Activated naive CD4-positive, alpha-beta T cell treated with anti-CD3 and anti-CD28 coated beads, Interleukin-2, amount 50 U/mL, for 24 hours (primary cell): ENCODE data around the gene ITCH.
"Not testable (repeated sequence)": the region's sequence is repeated elsewhere in the genome, so short reads cannot be mapped to it uniquely, and the experiment has no call there.

ENCODE experiments used
- H3K27ac Mint-ChIP-seq: one replicate; pipeline ENCODE4 v1.8.0; 2021; ENCODE audit warnings: mild to moderate bottlenecking, mixed read lengths
- H3K27me3 Mint-ChIP-seq: one replicate; pipeline ENCODE4 v1.8.0; 2021; ENCODE audit warnings: mixed read lengths
- H3K36me3 Mint-ChIP-seq: one replicate; pipeline ENCODE4 v1.8.0; 2021; ENCODE audit warnings: mixed read lengths
- H3K4me1 Mint-ChIP-seq: one replicate; pipeline ENCODE4 v1.8.0; 2021; ENCODE audit warnings: mixed read lengths
- H3K4me3 Mint-ChIP-seq: one replicate; pipeline ENCODE4 v1.8.0; 2021; ENCODE audit warnings: mild to moderate bottlenecking, mixed read lengths
- H3K9me3 Mint-ChIP-seq: one replicate; pipeline ENCODE4 v1.8.0; 2021; ENCODE audit warnings: mixed read lengths

Gene ITCH

GRCh38 chr20:34412453-34412852, 49.4 kb downstream of the ITCH start:
- Mint-ChIP-seq H3K27ac (no peak overlapping the region), H3K4me1 (peaks cover 39% of the 10 kb centered on the region), H3K27me3 (no peaks in the 10 kb centered on the region), H3K9me3 (no peaks in the 10 kb centered on the region), H3K36me3 (peaks cover 20% of the 10 kb centered on the region), H3K4me3 (no peak overlapping the region)

GRCh38 chr20:34414525-34414924, 51.5 kb downstream of the ITCH start:
- H3K4me3 Mint-ChIP-seq, H3K9me3 Mint-ChIP-seq, H3K27ac Mint-ChIP-seq, H3K27me3 Mint-ChIP-seq: not testable (repeated sequence)
- H3K4me1 Mint-ChIP-seq, result peaks cover 27% of the 10 kb centered on the region
- H3K36me3 Mint-ChIP-seq, result peaks cover 10% of the 10 kb centered on the region

GRCh38 chr20:34415079-34415478, 52.0 kb downstream of the ITCH start:
- H3K4me1 Mint-ChIP-seq, result peaks cover 29% of the 10 kb centered on the region
- no peaks in the 10 kb centered on the region for H3K27me3 Mint-ChIP-seq
- H3K9me3 Mint-ChIP-seq, result no peaks in the 10 kb centered on the region
- H3K36me3 Mint-ChIP-seq, result peaks cover 11% of the 10 kb centered on the region
- no peak overlapping the region for H3K4me3 Mint-ChIP-seq
- H3K27ac Mint-ChIP-seq, result peak overlapping the region; percentile 69

GRCh38 chr20:34420146-34420545, 57.1 kb downstream of the ITCH start:
- H3K27ac Mint-ChIP-seq, result peak overlapping the region; percentile 76
- H3K4me1 Mint-ChIP-seq, result peaks cover 17% of the 10 kb centered on the region
- peaks cover 19% of the 10 kb centered on the region for H3K36me3 Mint-ChIP-seq
- no peaks in the 10 kb centered on the region for H3K27me3 Mint-ChIP-seq
- H3K4me3 Mint-ChIP-seq, result no peak overlapping the region
- no peaks in the 10 kb centered on the region for H3K9me3 Mint-ChIP-seq

GRCh38 chr20:34420975-34421374, 57.9 kb downstream of the ITCH start:
- no peaks in the 10 kb centered on the region for H3K27me3 Mint-ChIP-seq
- peaks cover 21% of the 10 kb centered on the region for H3K36me3 Mint-ChIP-seq
- no peak overlapping the region for H3K27ac Mint-ChIP-seq
- H3K4me1 Mint-ChIP-seq, result peaks cover 18% of the 10 kb centered on the region
- no peaks in the 10 kb centered on the region for H3K9me3 Mint-ChIP-seq
- no peak overlapping the region for H3K4me3 Mint-ChIP-seq

- Mint-ChIP-seq H3K9me3 (no peaks in the 10 kb centered on the region), H3K27me3 (no peaks in the 10 kb centered on the region), H3K36me3 (peaks cover 23% of the 10 kb centered on the region), H3K4me1 (peaks cover 12% of the 10 kb centered on the region), H3K27ac (no peak overlapping the region), H3K4me3 (no peak overlapping the region)
Observed at GRCh38 chr20:34421766-34422466, 58.8 kb downstream of the ITCH start.

DNA sequence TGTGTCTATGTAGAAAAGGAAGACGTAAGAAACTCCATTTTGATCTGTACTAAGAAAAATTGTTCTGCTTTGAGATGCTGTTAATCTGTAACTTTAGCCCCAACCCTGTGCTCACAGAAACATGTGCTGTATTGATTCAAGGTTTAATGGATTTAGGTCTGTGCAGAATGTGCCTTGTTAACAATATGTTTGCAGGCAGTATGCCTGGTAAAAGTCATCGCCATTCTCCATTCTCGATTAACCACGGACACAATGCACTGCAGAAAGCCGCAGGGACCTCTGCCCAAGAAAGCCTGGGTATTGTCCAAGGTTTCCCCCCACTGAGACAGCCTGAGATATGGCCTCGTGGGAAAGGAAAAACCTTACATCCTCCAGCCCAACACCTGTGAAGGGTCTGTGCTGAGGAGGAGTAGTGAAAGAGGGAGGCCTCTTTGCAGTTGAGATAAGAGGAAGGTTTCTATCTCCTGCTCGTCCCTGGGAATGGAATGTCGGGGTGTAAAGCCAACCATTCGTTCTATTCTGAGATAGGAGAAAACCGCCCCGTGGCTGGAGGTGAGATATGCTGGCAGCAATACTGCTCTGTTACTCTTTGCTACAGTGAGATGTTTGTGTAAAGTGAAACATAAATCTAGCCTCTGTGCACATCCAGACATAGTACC, 62.1 kb downstream of the ITCH start:
- not testable (repeated sequence) for H3K4me3 Mint-ChIP-seq, H3K9me3 Mint-ChIP-seq, H3K27me3 Mint-ChIP-seq, H3K27ac Mint-ChIP-seq
- H3K4me1 Mint-ChIP-seq, result peaks cover 10% of the 10 kb centered on the region
- H3K36me3 Mint-ChIP-seq, result peaks cover 21% of the 10 kb centered on the region

- H3K4me3 Mint-ChIP-seq, result no peak overlapping the region
- no peaks in the 10 kb centered on the region for H3K27me3 Mint-ChIP-seq
- H3K27ac Mint-ChIP-seq, result no peak overlapping the region
- H3K36me3 Mint-ChIP-seq, result peaks cover 16% of the 10 kb centered on the region
- no peaks in the 10 kb centered on the region for H3K9me3 Mint-ChIP-seq
- H3K4me1 Mint-ChIP-seq, result peaks cover 12% of the 10 kb centered on the region
Observed at GRCh38 chr20:34426026-34426425, 63.0 kb downstream of the ITCH start.

DNA sequence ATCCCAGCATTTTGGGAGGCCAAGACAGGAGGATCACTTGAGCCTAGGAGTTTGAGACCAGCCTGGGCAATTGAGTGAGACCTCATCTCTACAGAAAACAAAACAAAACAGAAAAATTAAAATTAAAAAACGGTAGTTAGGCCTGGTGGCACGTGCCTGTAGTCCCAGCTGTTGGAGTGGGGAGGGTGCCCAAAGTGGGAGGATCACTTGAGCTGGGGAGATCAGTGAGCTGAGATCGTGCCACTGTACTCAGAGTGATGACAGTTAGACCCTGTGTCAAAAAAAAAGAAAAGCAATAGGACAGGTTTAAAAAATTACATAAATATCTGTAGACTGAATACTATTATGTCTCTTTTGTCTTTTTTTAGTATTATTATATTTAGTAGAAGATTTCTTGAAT, 64.3 kb downstream of the ITCH start:
- Mint-ChIP-seq H3K4me1 (peaks cover 16% of the 10 kb centered on the region), H3K27me3 (no peaks in the 10 kb centered on the region), H3K9me3 (no peaks in the 10 kb centered on the region), H3K4me3 (no peak overlapping the region), H3K36me3 (peaks cover 15% of the 10 kb centered on the region), H3K27ac (no peak overlapping the region)

- Mint-ChIP-seq H3K4me3 (no peak overlapping the region), H3K4me1 (peaks cover 16% of the 10 kb centered on the region), H3K27me3 (no peaks in the 10 kb centered on the region), H3K27ac (no peak overlapping the region), H3K36me3 (peaks cover 15% of the 10 kb centered on the region), H3K9me3 (no peaks in the 10 kb centered on the region)
Observed at GRCh38 chr20:34427784-34428183, 64.7 kb downstream of the ITCH start.

DNA sequence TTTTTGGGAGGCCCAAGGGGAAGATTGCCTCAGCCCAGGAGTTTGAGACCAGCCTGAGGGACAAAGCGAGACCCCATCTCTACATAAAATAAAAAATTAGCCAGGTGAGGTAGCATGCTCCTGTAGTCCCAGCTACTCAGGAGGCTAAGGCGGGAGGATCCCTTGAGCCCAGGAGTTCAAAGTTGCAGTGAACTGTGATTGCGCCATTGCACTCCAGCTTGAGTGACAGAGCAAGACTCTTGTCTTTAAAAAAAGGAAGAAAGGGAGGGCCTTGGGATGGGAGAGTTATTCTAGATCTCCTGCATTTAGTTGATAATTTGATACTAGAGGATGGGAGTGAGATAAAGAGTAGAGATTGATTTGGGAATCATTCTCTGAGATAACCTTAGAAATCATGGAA, 68.1 kb downstream of the ITCH start:
- Mint-ChIP-seq H3K36me3 (peaks cover 6% of the 10 kb centered on the region), H3K4me1 (peaks cover 21% of the 10 kb centered on the region), H3K4me3 (no peak overlapping the region), H3K27ac (peak overlapping the region; percentile 73), H3K9me3 (no peaks in the 10 kb centered on the region), H3K27me3 (no peaks in the 10 kb centered on the region)

- H3K4me1 Mint-ChIP-seq, result peaks cover 29% of the 10 kb centered on the region
- not testable (repeated sequence) for H3K4me3 Mint-ChIP-seq, H3K9me3 Mint-ChIP-seq, H3K27me3 Mint-ChIP-seq, H3K36me3 Mint-ChIP-seq, H3K27ac Mint-ChIP-seq
Observed at GRCh38 chr20:34432663-34433062, 69.6 kb downstream of the ITCH start.

DNA sequence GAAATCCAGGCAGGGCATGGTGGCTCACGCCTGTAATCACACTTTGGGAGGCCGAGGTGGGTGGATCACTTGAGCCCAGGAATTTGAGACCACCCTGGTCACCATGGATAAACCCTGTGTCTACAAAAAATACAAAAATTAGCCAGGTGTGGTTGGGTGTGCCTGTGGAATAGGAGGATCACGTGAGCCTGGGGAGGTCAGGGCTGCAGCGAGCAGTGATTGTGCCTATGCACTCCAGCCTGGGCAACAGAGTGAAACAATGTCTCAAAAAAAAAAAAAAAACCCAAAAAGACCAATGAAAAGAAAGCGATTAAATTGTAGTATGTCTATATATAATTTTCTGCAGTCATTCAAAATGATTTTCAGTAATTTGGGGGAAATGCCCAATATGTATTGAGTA, 70.3 kb downstream of the ITCH start:
- Mint-ChIP-seq H3K36me3 (peaks cover 5% of the 10 kb centered on the region), H3K27ac (no peak overlapping the region), H3K4me3 (no peak overlapping the region), H3K27me3 (no peaks in the 10 kb centered on the region), H3K9me3 (no peaks in the 10 kb centered on the region), H3K4me1 (peaks cover 29% of the 10 kb centered on the region)

GRCh38 chr20:34435589-34435988, 72.5 kb downstream of the ITCH start:
- Mint-ChIP-seq H3K27ac (no peak overlapping the region), H3K9me3 (no peaks in the 10 kb centered on the region), H3K36me3 (peaks cover 6% of the 10 kb centered on the region), H3K4me1 (peaks cover 28% of the 10 kb centered on the region), H3K27me3 (no peaks in the 10 kb centered on the region), H3K4me3 (no peak overlapping the region)

- Mint-ChIP-seq H3K4me1 (peaks cover 20% of the 10 kb centered on the region), H3K9me3 (no peaks in the 10 kb centered on the region), H3K4me3 (no peak overlapping the region), H3K36me3 (peaks cover 7% of the 10 kb centered on the region), H3K27ac (peak overlapping the region; percentile 51), H3K27me3 (no peaks in the 10 kb centered on the region)
Observed at GRCh38 chr20:34437330-34437986, 74.4 kb downstream of the ITCH start.

GRCh38 chr20:34439168-34439567, 76.1 kb downstream of the ITCH start:
- Mint-ChIP-seq H3K36me3 (peaks cover 7% of the 10 kb centered on the region), H3K9me3 (no peaks in the 10 kb centered on the region), H3K27me3 (no peaks in the 10 kb centered on the region), H3K4me3 (no peak overlapping the region), H3K27ac (no peak overlapping the region), H3K4me1 (peaks cover 20% of the 10 kb centered on the region)
